Keratinocyte (primary cell): Measurements from ENCODE around the gene RANBP10.

Experiments
- EZH2 ChIP-seq: IDR thresholded peaks from one replicate; pipeline ENCODE4 v1.6.1; 2012; ENCODE audit warnings: inconsistent platforms, mild to moderate bottlenecking, low read length, moderate library complexity
- TF ChIP-seq, protein P1 (sequence below), 3 experiments: IDR thresholded peaks in 1 of 3; conservative IDR thresholded peaks in 1 of 3; optimal IDR thresholded peaks in 1 of 3; 2 replicates in 2 of 3; 3 replicates in 1 of 3; pipeline versions ENCODE3 to v1.5.1; 2011; ENCODE audit warnings: low read length in 3 of 3, mild to moderate bottlenecking in 3 of 3, moderate library complexity in 2 of 3, control low read depth in 1 of 3, inconsistent platforms in 1 of 3; ENCODE audit not compliant: insufficient read depth in 2 of 3; ENCODE audit errors: extremely low read depth in 1 of 3

DNA sequence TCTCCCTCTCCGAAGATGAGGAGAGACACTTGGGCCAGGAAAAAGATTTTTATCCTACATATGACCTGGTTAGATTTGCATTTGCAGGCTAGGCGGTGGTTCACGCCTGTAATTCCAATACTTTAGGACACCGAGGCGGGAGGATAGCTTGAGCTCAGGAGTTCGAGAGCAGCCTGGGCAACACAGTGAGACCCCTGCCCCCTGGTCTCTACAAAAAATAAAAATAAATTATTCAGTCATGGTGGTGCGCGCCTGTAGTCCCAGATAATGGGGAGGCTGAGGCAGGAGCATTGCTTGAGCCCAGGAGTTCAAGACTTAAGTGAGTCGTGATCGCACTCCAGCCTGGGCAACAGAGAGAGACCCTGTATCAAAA, 27.9 kb upstream of the RANBP10 start:
- TF ChIP-seq, protein P1, sequence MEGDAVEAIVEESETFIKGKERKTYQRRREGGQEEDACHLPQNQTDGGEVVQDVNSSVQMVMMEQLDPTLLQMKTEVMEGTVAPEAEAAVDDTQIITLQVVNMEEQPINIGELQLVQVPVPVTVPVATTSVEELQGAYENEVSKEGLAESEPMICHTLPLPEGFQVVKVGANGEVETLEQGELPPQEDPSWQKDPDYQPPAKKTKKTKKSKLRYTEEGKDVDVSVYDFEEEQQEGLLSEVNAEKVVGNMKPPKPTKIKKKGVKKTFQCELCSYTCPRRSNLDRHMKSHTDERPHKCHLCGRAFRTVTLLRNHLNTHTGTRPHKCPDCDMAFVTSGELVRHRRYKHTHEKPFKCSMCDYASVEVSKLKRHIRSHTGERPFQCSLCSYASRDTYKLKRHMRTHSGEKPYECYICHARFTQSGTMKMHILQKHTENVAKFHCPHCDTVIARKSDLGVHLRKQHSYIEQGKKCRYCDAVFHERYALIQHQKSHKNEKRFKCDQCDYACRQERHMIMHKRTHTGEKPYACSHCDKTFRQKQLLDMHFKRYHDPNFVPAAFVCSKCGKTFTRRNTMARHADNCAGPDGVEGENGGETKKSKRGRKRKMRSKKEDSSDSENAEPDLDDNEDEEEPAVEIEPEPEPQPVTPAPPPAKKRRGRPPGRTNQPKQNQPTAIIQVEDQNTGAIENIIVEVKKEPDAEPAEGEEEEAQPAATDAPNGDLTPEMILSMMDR (optimal IDR thresholded peaks at IDR 0.05 in 1 of 3, IDR thresholded peaks at IDR 0.05 in 1 of 3, conservative IDR thresholded peaks at IDR 0.05 in 1 of 3; ENCODE audit: extremely low read depth in 1 of 3, insufficient read depth in 2 of 3, low read length in 3 of 3): no peak
- no peak for TF ChIP-seq EZH2
